GM03348 (cell line): ENCODE measurements around the gene MRPL19.
"Not testable (repeated sequence)": the region's sequence is repeated elsewhere in the genome, so short reads cannot be mapped to it uniquely, and the experiment has no call there.

Experiments
- DNase-seq: peaks from one replicate; pipeline ENCODE4 v3.0.0; 2012; ENCODE audit warnings: low spot score

The MRPL19 gene

GRCh38 chr2:75667884-75668283 lies 21.3 kb downstream of the MRPL19 start:
- no peak for DNase-seq

GRCh38 chr2:75675423-75675822 lies 28.8 kb downstream of the MRPL19 start:
- DNase-seq, result not testable (repeated sequence)

- DNase-seq, result no peak
Measured at GRCh38 chr2:75675908-75676307, 29.3 kb downstream of the MRPL19 start.

DNA sequence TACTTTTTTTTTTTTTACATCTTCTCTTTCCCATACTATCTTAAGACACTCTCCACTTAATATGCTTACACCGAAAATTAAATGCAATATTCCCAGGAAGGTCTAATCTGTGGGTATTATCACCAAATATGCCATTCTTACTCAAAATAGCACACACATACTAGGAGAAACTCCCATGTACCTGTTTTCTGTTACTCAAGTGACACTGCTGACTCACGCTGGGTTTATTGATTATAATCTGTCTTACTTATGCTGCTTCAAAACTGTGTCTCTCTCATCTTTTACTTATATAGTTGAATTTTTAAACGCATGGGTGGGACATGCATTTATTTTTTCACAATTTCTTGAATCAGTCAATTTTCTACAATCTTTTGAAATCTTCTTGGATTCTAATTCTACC lies 29.9 kb downstream of the MRPL19 start:
- no peak for DNase-seq

DNA sequence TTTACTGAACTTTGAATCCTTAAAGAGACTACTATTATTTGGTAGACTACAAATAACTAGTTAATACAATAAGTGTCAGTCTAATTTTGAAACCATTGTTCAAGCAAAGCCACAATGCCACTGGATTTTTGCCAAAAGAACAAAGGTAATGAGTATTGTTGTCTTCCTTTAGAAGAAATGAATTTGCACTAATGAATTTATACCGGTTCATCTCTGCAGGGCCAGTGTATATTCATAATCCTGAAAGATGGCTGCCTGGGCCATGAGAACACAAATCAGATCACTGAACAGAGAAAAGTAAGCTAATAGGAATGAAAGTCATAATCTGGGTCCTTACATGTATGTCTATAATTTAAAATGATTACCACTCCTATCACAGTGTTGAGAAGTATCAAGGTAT lies 33.0 kb downstream of the MRPL19 start:
- DNase-seq, result no peak

DNA sequence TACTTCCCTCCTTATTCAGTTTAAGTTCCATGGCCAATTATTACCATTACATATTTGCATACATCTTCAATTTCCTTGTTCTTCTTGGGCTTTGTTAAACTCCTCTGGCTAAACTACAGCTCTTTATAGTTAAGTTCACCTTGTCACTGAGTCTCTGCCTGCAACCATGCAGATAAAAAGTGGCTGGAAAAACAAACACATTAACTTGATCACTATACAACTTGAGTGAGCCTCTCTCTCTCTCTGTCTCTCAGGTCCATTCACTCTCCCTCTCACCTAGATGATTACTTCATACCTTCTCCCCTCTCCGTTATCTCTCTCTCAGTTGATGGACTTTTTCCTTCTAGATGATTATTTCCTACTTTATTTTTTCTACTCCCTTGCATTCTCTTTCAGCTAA lies 33.8 kb downstream of the MRPL19 start:
- DNase-seq, result no peak

- not testable (repeated sequence) for DNase-seq
Measured at GRCh38 chr2:75683430-75683829, 36.8 kb downstream of the MRPL19 start.

GRCh38 chr2:75688196-75688595 lies 41.6 kb downstream of the MRPL19 start:
- no peak for DNase-seq

GRCh38 chr2:75698918-75699317 lies 52.3 kb downstream of the MRPL19 start:
- peak; percentile 12 for DNase-seq

DNA sequence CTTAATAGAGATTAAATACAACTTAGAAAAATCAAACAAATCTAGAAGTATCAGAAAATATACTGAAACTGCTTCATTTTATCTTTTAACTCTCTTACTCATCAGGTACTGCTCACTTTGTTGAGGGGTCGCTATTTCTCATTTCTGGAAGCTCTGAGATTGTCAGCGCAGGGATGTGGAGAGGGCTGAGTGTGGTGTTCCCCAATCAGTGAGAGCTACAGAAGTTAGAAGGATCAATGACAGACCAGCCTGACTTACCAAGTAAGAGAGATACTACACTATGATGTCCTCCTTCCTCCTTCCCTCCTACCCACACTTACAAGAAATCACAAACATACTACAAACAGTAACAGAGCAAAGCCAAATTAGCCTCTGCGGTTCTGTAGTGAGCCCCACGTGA lies 56.0 kb downstream of the MRPL19 start:
- DNase-seq, result no peak

DNA sequence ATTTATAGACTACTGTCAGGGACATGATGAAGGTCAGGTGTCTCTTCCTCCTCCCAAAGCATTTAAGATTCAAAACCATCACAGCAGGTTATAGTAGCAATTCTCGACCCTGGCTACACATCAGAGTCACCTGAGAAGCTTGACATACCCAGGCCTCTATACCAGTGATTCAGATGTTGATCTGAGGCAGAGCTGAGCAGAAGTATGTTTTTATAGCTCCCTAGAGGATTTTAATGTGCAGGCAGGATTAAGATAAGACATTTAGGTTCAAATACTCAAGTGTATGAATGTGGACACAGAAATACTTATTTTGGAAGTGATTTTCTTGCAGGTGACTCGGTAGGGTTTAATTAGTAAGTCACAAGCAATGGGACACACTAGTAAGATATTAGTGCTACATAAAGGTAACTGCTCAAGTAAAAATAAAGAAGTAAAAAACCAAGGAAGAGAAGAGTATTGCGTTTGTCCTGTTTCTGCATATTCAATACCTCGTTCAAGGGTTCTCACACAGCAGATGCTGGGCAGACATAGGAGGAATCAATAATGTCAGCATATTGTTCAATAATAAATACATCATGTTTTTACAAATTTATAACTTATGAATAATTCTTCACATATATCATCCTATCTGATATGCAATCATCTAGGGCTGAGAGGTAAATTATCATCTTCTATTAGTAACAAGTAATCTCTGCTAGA lies 57.2 kb downstream of the MRPL19 start:
- no peak for DNase-seq

DNA sequence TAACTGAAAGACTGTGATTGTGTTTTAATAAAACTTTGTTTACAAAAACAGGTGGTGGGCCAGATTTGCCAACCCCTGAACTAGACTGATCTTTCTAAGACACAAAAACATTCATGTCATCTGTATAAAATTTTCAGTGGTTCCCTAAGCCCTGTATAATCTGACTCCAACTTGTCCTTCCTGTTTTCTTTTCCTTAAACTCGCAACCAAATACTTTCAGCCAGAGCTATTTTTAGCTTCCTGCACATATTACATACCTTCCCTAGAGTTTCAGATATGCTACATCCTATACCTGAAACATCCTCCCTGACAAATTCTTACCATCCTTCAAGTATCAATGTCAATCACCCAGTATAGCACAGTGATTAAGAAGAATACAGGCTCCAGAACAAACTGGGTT lies 59.3 kb downstream of the MRPL19 start:
- no peak for DNase-seq

DNA sequence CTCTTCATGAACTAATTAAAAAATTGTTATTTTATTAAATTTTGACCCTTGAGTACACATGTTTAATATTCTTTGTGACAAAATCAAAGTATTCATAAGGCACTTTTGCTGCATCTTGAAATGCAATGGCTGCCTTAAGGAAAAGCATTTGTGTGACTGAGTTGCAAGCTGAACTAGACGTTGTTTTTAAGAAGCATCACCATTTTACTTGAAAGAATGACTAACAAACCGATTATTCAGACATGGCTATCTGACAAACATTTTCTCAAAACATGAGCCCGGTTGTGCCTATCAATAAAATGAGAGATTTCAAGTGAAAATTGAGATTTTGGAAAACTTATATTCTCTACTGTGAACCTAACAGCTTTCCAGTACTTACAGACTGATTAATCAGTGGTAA lies 61.3 kb downstream of the MRPL19 start:
- peak; percentile 19 for DNase-seq

DNA sequence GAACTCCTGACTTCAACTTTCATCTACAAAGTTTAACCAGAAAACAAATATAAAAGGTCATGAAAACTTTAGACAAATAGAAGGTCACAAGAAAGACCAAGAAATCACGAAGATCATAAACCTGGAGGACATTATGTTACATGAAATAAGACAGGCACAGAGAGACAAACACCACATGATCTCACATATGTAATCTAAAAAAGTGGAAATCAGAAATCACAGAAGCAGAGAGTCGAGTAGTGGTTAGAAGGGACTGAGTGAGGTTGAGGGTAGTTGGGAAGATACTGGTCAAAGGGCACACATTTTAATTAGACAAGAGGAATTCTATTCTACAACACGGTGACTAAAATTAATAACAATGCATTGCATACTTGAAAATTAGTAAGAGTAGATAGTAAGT lies 62.7 kb downstream of the MRPL19 start:
- no peak for DNase-seq

- no peak for DNase-seq
Measured at GRCh38 chr2:75710220-75710576, 63.6 kb downstream of the MRPL19 start.

GRCh38 chr2:75710577-75711253 lies 64.1 kb downstream of the MRPL19 start, which contains the start of gene GCFC2:
GCFC2 (minus strand) TSS chr2:75710915; CDS start chr2:75710855, 60 bp downstream.
- DNase-seq, result peak; percentile 98

DNA sequence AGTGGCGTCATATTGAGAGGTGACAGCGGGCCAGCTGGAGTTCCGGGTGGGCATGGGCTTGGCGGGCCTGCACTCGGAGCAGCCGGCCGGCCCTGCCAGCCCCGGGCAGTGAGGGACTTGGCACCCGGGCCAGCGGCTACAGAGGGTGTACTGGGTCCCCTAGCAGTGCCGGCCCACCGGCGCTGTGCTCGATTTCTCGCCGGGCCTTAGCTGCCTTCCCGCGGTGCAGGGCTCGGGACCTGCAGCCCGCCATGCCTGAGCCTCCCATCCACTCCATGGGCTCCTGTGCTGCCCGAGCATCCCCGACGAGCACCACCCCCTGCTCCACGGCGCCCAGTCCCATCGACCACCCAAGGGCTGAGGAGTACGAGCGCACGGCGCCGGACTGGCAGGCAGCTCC lies 65.0 kb downstream of the MRPL19 start:
- not testable (repeated sequence) for DNase-seq

DNA sequence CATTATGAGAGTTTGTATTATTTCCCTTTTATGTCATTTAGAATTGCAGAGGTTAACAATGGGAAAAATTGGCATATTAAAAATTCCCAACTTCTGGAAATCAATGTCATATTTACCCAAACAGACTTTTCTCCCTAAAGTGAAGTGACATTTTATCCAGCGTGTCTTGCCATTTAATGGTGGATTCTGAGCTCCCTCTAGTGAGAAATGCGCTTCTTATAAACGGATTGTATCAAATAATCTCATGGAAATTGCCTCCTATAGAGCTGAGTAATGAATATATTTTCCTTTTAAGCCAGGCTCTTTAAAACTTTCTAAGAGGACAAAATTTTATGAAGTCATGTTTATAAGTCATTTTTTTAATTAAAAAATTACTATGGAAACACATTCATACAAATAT lies 69.8 kb downstream of the MRPL19 start:
- DNase-seq, result peak; percentile 22

DNA sequence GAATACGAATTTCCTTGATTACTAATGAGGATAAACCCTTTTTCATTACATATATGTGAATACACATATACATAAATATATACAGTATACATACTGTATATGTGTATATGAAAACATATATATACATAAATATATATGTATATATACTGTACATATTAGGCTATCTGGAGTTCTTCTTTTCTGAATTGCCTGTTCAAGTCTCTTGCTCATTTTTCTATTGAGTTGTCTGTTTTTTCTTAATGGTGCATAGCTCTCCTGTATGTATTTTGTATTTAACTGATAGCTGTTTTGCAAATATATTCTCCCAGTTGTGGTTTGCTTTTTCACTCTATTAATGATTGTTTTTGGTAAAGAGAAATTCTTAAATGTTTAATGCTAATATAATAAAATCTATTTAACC lies 73.0 kb downstream of the MRPL19 start:
- DNase-seq, result no peak

DNA sequence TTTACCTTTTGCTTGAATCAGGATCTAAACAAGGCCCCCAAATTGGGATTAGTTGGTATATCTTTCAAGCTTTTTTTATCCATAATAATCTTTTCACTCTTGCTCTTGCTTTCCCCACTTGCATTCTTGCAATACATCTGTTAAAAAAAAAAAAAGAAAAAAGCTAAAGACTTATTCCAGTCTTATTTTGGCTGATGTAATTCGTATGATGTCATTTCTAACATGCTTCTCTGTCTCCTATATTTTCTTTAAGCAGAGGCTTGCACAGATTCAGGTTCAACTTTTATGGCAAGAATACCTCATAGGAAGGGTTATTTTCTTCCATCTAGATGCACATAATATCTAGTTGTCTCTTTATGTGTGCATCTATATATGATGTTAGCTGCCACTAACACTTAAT lies 73.9 kb downstream of the MRPL19 start:
- no peak for DNase-seq

DNA sequence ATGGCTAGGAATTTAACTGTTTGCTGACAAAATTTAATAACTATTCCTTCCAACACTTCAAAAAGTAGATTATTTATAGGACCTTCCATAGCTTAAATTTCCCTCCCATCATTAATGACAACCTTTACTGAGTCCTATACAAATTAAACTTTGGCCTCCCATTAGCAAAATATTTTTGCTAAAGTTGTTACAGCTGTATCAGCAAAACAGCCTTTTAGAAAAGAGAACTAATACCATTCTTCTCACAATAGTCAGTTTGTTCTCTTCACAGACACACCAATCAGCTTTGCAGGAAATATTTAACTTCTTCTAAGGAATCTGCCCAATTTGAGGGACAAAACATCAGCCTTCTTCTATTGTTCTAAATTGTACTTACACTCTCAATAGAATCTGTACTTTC lies 76.1 kb downstream of the MRPL19 start:
- DNase-seq, result no peak

GRCh38 chr2:75728614-75729419 lies 82.2 kb downstream of the MRPL19 start:
- DNase-seq, result no peak

GRCh38 chr2:75729861-75730260 lies 83.3 kb downstream of the MRPL19 start:
- no peak for DNase-seq
